B cell (primary cell): ENCODE measurements around the gene CIBAR2. TPM values are rescaled to one million over a fixed set of nuclear protein-coding genes. Genes with fewer than 3 reads are reported as not detected.

Experiments used
- ATAC-seq: fragments of 200-7000 bp; cut with Tn5 transposase; one replicate; pipeline ENCODE4 v1.10.0; 2021; ENCODE audit warnings: low read depth, mild to moderate bottlenecking, moderate number of reproducible peaks, moderate library complexity
- CTCF ChIA-PET: fragments of 350-600 bp; sonication (Branson Sonifier 250); formaldehyde crosslinking; loops from one replicate; lab custom pipeline; 2021; ENCODE audit warnings: antibody characterized with exemption, inconsistent platforms; lab: Charles Lee
- POLR2A ChIA-PET: fragments of 350-600 bp; sonication (Branson Sonifier 250); formaldehyde crosslinking; loops from one replicate; lab custom pipeline; 2021; ENCODE audit warnings: antibody characterized with exemption; lab: Charles Lee
- DNase-seq: peaks from one replicate; pipeline ENCODE4 v3.0.0; 2013
- H2AFZ ChIP-seq: 2 replicates; pipeline ENCODE4 v1.6.1; 2012; ENCODE audit warnings: mild to moderate bottlenecking, low read depth, low read length; ENCODE audit not compliant: insufficient read depth, poor library complexity, severe bottlenecking
- H3K27ac ChIP-seq, 2 donors: 1 replicate in 1 of 2; 2 replicates in 1 of 2; pipeline ENCODE4 v1.5.1; 2012 to 2013; ENCODE audit warnings: low read length in 2 of 2, mild to moderate bottlenecking in 2 of 2, moderate library complexity in 1 of 2
- H3K27me3 ChIP-seq, 4 experiments: fragments of 200-600 bp in 1 of 4; sonication (generic) in 1 of 4; replicated peaks in 1 of 4; 1 replicate in 2 of 4; 2 replicates in 2 of 4; pipeline versions ENCODE4 v1.6.1 to v1.7.0; 2013 to 2016; ENCODE audit warnings: low read length in 3 of 4, mild to moderate bottlenecking in 2 of 4, mixed read lengths in 1 of 4, moderate library complexity in 1 of 4; ENCODE audit not compliant: insufficient read depth in 4 of 4, control insufficient read depth in 3 of 4; ENCODE audit errors: control extremely low read depth in 1 of 4
- H3K36me3 ChIP-seq, 2 experiments: replicated peaks in 1 of 2; 1 replicate in 1 of 2; 2 replicates in 1 of 2; pipeline versions ENCODE4 v1.6.1 to v1.7.1; 2013; ENCODE audit warnings: low read length in 1 of 2; ENCODE audit not compliant: insufficient read depth in 2 of 2, control insufficient read depth in 1 of 2; ENCODE audit errors: control extremely low read depth in 1 of 2, extremely low read depth in 1 of 2
- H3K4me1 ChIP-seq, 2 donors: fragments of 200-600 bp in 1 of 2; sonication (generic) in 1 of 2; 1 replicate in 1 of 2; 2 replicates in 1 of 2; pipeline versions ENCODE4 v1.5.1 to v1.6.1; 2013 to 2017; ENCODE audit warnings: low read length in 2 of 2; ENCODE audit not compliant: control insufficient read depth in 2 of 2, insufficient read depth in 2 of 2
- H3K4me2 ChIP-seq: replicated peaks from 2 replicates; pipeline ENCODE3; 2012; ENCODE audit warnings: mild to moderate bottlenecking, low read depth, low read length; ENCODE audit not compliant: poor library complexity, severe bottlenecking
- H3K4me3 ChIP-seq, 5 experiments: fragments of 200-600 bp in 1 of 5; sonication (generic) in 1 of 5; 1 replicate in 3 of 5; 2 replicates in 2 of 5; pipeline versions ENCODE4 v1.5.1 to v1.7.0; 2011 to 2016; ENCODE audit warnings: low read length in 4 of 5, mild to moderate bottlenecking in 4 of 5, low read depth in 2 of 5, control low read depth in 1 of 5, moderate library complexity in 1 of 5; ENCODE audit not compliant: insufficient read depth in 1 of 5; ENCODE audit errors: control extremely low read depth in 1 of 5, extremely low read depth in 1 of 5
- H3K79me2 ChIP-seq: fragments of 200-600 bp; sonication (generic); one replicate; pipeline ENCODE4 v1.6.0; 2016; ENCODE audit warnings: low read length; ENCODE audit not compliant: control insufficient read depth, insufficient read depth
- H3K9ac ChIP-seq: fragments of 200-600 bp; sonication (generic); 2 replicates; pipeline ENCODE4 v1.6.1; 2017; ENCODE audit warnings: mild to moderate bottlenecking, low read length, moderate library complexity
- H3K9me3 ChIP-seq, 3 donors: one replicate each; pipeline versions ENCODE4 v1.6.1 to v1.7.1; 2013; ENCODE audit warnings: low read length in 2 of 3; ENCODE audit not compliant: control insufficient read depth in 2 of 3, insufficient read depth in 1 of 3; ENCODE audit errors: control extremely low read depth in 1 of 3
- H4K20me1 ChIP-seq: 2 replicates; pipeline ENCODE4 v1.6.0; 2012; ENCODE audit warnings: mild to moderate bottlenecking, low read length; ENCODE audit not compliant: insufficient read depth, control insufficient read depth, poor library complexity, severe bottlenecking
- H3K27ac Mint-ChIP-seq: one replicate; pipeline ENCODE4 v1.8.0; 2021; ENCODE audit warnings: mixed read lengths
- H3K27me3 Mint-ChIP-seq: one replicate; pipeline ENCODE4 v1.8.0; 2021; ENCODE audit warnings: mixed read lengths
- H3K4me1 Mint-ChIP-seq: one replicate; pipeline ENCODE4 v1.8.0; 2021; ENCODE audit warnings: mixed read lengths
- H3K4me3 Mint-ChIP-seq: one replicate; pipeline ENCODE4 v1.8.0; 2021; ENCODE audit warnings: mixed read lengths
- H3K9me3 Mint-ChIP-seq: one replicate; pipeline ENCODE4 v1.8.0; 2022; ENCODE audit warnings: mixed read lengths; ENCODE audit not compliant: insufficient read depth
- EZH2 ChIP-seq: IDR thresholded peaks from 2 replicates; pipeline ENCODE4 v1.6.1; 2012; ENCODE audit warnings: borderline replicate concordance, low read depth, mild to moderate bottlenecking, moderate library complexity, low read length; ENCODE audit not compliant: insufficient read depth, poor library complexity, severe bottlenecking
- WGBS: methylation state at CpG from one replicate; pipeline ENCODE4 v1.1.5; 2013; ENCODE audit warnings: missing lambda C conversion rate; ENCODE audit not compliant: insufficient coverage; 5-methylcytosine and 5-hydroxymethylcytosine counted together
- intact Hi-C: fragments of 100-400 bp; cut with micrococcal nuclease; formaldehyde crosslinking; loops from one replicate; pipeline ENCODE4 v1.10.0; 2022
- polyA plus RNA-seq: library from polyadenylated mRNA; depleted of rRNA; stranded (reverse); fragments of >200 nt; gene quantifications from 2 replicates; pipeline ENCODE4 v1.2.3, GENCODE V29; 2012
- total RNA-seq, 2 donors: library from RNA; stranded (reverse); fragments of 120-200 nt in 1 of 2; gene quantifications; 1 replicate in 1 of 2; 2 replicates in 1 of 2; pipeline versions ENCODE4 v1.2.3 to v1.2.4, GENCODE V29; 2013 to 2022
- TF ChIP-seq, protein P1 (sequence below): fragments of 200-600 bp; IDR thresholded peaks from one replicate; pipeline ENCODE4 v1.8.0; 2022; ENCODE audit warnings: antibody characterized with exemption, mild to moderate bottlenecking

The CIBAR2 gene
- total and polyA plus RNA-seq, 2 donors (not counting 1 experiment from before 2014, with no cell fraction given), result not detected

DNA sequence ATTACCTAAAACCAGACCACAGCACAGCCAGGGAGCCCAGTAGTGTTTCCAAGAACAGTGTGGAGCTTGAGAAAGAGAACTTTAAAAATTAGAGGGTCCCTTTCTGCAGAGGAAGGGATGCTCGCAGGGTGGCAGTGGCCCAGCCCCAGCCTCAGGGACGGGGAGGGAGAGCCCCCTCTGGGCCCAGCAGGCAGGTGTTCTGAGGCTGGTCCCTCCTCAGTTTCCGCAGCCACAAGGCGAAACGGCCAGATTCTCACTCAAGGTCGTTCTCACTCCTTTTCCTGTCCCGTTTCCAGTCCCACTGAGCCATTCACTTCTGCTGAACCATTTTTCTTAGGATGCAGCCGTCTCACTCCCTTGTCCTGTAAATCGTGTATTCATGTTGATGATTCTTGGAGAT, 20.0 kb downstream of the CIBAR2 start:
- H3K9ac ChIP-seq, result no peak overlapping the region
- Mint-ChIP-seq H3K4me3 (no peak overlapping the region), H3K9me3 (no peaks in the 10 kb centered on the region), H3K27ac (no peak overlapping the region), H3K27me3 (peaks cover 11% of the 10 kb centered on the region), H3K4me1 (no peaks in the 10 kb centered on the region)
- H4K20me1 ChIP-seq, result no peaks in the 10 kb centered on the region
- ChIA-PET CTCF (interaction anchor here (1.0 kb wide), 1 partner anchor 168 kb away, joined by 3 read pairs; no protein-coding TSS in a partner anchor), POLR2A (no interaction called here)
- no peaks in the 10 kb centered on the region for H3K36me3 ChIP-seq
- H2AFZ ChIP-seq, result no peak overlapping the region
- no peaks in the 10 kb centered on the region for H3K27me3 ChIP-seq
- TF ChIP-seq EZH2, result no peak
- TF ChIP-seq, protein P1, sequence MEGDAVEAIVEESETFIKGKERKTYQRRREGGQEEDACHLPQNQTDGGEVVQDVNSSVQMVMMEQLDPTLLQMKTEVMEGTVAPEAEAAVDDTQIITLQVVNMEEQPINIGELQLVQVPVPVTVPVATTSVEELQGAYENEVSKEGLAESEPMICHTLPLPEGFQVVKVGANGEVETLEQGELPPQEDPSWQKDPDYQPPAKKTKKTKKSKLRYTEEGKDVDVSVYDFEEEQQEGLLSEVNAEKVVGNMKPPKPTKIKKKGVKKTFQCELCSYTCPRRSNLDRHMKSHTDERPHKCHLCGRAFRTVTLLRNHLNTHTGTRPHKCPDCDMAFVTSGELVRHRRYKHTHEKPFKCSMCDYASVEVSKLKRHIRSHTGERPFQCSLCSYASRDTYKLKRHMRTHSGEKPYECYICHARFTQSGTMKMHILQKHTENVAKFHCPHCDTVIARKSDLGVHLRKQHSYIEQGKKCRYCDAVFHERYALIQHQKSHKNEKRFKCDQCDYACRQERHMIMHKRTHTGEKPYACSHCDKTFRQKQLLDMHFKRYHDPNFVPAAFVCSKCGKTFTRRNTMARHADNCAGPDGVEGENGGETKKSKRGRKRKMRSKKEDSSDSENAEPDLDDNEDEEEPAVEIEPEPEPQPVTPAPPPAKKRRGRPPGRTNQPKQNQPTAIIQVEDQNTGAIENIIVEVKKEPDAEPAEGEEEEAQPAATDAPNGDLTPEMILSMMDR, result no peak
- no peak for ATAC-seq
- H3K4me3 ChIP-seq, result no peak overlapping the region
- no peak for DNase-seq
- intact Hi-C loops, result no loop called here
- no peak overlapping the region for H3K27ac ChIP-seq
- no peaks in the 10 kb centered on the region for H3K79me2 ChIP-seq
- WGBS, result 67% methylated on average over 9 of the region's 9 CpGs
- H3K9me3 ChIP-seq, result no peaks in the 10 kb centered on the region
- H3K4me1 ChIP-seq, result no peaks in the 10 kb centered on the region
- H3K4me2 ChIP-seq, result no peak overlapping the region

DNA sequence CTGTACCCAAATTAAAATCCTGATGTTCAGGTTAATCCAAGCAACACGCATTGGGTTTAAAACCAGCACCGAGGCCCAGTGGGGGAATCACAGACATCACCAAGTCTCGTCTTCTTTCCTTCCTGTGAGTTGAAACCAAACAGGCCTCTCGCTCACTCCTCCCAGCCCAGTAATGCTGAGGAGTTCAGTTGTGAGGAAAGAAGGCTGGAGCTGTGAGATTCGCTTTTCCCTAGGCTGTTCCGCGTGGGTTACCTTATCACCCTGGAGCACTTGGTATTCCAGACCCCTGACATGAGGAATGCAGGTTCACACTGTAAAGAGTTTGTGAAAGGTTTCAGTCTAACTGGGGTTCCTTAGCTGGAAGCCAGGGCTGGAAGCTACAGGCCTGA, 20.8 kb downstream of the CIBAR2 start:
- H3K4me1 Mint-ChIP-seq, result peaks cover 1% of the 10 kb centered on the region
- H3K27me3 Mint-ChIP-seq, result peaks cover 11% of the 10 kb centered on the region
- no peak overlapping the region for H2AFZ ChIP-seq
- no peaks in the 10 kb centered on the region for H4K20me1 ChIP-seq
- H3K27me3 ChIP-seq, result no peaks in the 10 kb centered on the region
- no peaks in the 10 kb centered on the region for H3K36me3 ChIP-seq
- no peak for DNase-seq
- no peak overlapping the region for H3K27ac Mint-ChIP-seq
- H3K4me3 Mint-ChIP-seq, result no peak overlapping the region
- ATAC-seq, result no peak
- H3K79me2 ChIP-seq, result no peaks in the 10 kb centered on the region
- ChIA-PET CTCF (interaction anchor here (1.0 kb wide), 1 partner anchor 167 kb away, joined by 3 read pairs; no protein-coding TSS in a partner anchor), POLR2A (no interaction called here)
- no peak overlapping the region for H3K4me3 ChIP-seq
- no peaks in the 10 kb centered on the region for H3K9me3 ChIP-seq
- no peaks in the 10 kb centered on the region for H3K4me1 ChIP-seq
- no peak overlapping the region for H3K9ac ChIP-seq
- intact Hi-C loops, result no loop called here
- 96% methylated on average over 3 of the region's 7 CpGs for WGBS
- H3K27ac ChIP-seq, result no peak overlapping the region
- H3K9me3 Mint-ChIP-seq, result no peaks in the 10 kb centered on the region
- H3K4me2 ChIP-seq, result no peak overlapping the region
- TF ChIP-seq EZH2, result no peak
- TF ChIP-seq, protein P1, result no peak
